ELF-1 (cell line): ENCODE results near the gene HOXA10.
A peak's percentile ranks its signal among the peaks of the same experiment; 100 is the strongest.

ENCODE experiments used
- DNase-seq: peaks from one replicate; pipeline ENCODE4 v3.0.0-alpha.2; 2016; ENCODE audit warnings: low read depth, low spot score

Gene HOXA10

DNA sequence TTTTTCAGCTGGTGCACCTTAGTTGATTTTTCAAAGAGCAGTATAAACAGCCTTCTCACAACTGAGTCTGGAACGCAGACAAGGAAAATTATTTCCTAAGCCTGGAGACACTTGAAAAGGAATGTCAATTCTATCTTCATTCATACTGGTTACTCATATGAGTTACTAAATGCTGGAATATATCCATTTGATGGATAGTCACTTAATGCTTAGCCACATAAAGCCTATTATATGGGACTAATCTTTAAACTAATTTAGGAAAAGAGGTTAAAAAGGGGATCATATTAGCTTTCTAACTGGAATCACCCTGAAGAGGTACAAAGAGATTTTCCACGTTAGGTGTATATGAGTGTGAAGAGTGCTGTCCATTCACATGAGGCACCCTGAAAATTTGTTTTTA lies 41.9 kb downstream of the HOXA10 start:
- DNase-seq, result no peak

DNA sequence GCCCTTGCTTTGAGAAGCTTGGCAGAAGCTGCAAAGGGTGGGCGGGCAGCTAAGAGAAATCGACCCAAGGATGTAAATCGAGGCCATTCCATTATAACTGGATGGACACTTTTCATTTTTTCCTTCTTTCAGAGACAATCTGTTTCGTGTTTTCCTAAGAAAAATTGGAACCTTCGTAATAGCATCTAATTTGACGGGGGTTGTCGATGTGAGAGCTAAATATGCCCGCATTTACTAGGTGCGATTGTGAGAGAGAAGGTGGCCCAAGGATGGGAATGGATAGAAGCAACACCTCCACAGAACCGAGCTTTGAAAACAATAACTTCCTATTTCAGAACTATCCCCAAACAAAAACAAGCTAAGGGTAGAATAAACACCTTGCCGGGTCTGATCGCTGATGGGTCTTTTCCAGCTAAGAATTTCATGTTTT lies 42.7 kb downstream of the HOXA10 start:
- DNase-seq, result no peak

DNA sequence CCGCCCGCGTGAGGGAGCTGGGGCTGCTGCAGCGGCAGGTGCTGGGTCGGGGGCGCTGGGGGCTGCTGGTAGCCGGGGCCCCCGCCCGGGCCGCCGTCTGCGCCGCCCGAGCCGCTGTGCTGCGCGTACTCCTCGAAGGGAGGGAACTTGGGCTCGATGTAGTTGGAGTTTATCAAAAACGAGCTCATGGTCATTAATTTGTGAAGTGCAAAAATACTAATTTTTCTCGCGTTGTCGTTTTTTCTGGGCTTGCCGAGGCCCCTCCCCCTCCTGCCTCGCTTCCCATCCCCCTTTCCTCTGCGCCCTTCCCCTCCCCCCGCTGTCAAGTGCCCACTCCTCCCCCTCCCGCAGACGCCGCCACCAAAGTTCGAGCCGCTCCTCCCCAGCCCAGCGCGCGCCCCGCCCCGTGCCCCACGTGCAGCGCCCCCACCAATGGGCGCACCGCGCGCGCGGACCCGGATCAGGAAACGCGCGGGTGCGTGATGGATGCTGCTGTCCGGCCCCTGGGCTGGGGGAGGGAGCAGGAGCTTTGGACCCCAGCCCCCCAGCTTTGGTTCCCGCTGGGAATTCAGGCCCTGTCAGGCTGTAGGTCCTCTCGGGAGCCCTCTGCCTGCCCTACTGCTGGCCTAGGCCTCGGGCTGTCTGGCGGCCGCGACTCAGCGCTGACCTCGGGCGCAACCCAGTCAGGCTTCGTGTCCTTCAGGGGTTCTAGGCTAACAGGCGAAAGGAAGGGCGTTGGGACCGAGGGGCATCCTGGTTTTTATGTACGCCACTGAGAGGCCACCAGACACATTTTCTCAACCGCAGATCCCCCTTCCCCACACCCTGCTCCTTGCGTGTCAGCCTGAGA lies 43.4 kb downstream of the HOXA10 start, which contains the start of gene HOXA4:
HOXA4 (minus strand) TSS at position 218 of the 850 bp plus-strand sequence; CDS start at position 194, 24 bp downstream.
- DNase-seq, result peak; percentile 86

GRCh38 chr7:27129729-27130539 lies 44.2 kb downstream of the HOXA10 start:
- DNase-seq, result peak; percentile 46

DNA sequence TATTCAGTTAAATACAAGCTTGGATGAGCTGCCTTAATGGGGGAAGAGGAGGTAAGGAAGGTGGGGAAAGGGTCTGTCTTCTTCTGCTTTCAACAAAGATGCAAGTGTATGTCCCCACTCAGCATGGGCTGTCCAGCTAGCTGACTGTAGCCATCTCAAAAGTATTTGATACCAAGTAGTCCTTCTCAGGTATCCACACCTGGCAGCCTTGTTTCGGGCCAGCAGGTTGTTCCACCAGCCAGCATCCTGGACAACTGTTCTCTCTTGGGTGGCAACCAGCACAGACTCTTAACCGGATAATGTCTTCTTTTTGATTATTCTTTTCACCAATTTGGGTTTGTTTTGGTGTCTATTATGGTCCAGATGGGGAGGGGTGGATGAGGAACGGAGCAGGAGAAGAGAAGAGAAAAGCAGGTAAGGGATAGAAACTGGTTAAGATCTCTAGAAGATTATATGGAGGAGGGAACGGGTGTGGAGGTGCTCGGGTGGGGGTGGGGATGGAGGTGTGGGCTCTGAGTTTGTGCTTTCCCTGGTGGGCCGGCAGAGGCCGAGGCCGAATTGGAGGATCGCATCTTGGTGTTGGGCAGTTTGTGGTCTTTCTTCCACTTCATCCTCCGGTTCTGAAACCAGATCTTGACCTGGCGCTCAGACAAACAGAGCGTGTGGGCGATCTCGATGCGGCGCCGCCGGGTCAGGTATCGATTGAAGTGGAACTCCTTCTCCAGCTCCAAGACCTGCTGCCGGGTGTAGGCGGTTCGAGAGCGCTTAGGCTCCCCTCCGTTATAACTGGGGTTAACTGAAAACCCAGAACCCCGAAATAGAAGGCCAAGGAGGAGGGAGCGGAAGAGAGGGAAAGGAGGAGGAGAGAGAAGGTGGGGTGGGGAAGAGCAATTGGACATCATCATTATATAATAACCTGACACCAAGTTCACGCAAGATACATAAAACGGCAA lies 45.1 kb downstream of the HOXA10 start:
- DNase-seq, result peak; percentile 23

GRCh38 chr7:27128034-27128433 lies 46.1 kb downstream of the HOXA10 start:
- no peak for DNase-seq

DNA sequence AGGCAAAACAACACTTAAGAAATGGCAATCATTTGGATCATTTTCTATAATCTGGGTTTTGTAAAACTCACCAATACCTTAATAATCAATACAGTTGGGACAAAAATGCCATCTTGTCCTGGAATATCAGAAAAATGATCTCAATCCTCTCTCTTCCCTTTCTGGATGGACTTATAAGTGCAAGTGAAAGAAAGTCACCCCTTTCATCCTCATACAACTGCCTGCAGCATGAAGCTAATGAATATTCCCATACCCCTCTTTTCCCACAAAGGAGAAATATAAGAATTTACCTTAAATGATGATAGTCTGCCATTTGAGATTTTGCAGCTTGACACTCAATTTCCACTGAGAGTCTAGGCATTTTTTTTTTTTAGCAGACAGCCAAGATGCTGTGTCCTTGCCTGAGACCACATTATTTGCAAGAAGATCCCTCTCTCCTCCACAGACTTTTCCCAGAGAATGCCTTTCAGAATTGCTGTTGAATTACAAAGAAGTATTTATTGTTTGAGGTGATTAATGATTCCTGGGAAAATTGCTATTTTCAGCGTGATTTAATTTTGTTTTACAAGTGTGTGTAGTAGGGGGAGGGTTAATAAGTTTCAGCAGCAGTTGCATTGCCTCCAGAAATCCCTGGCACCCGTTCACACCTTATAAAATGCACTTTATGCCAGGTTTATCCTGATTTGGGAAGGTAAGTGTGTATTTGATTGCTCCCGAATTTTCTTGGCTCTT lies 47.4 kb downstream of the HOXA10 start:
- DNase-seq, result no peak

- DNase-seq, result no peak
These were observed 48.1 kb downstream of the HOXA10 start for GRCh38 chr7:27125986-27126394.

- DNase-seq, result peak; percentile 1
These were observed 49.0 kb downstream of the HOXA10 start for GRCh38 chr7:27124902-27125689.

DNA sequence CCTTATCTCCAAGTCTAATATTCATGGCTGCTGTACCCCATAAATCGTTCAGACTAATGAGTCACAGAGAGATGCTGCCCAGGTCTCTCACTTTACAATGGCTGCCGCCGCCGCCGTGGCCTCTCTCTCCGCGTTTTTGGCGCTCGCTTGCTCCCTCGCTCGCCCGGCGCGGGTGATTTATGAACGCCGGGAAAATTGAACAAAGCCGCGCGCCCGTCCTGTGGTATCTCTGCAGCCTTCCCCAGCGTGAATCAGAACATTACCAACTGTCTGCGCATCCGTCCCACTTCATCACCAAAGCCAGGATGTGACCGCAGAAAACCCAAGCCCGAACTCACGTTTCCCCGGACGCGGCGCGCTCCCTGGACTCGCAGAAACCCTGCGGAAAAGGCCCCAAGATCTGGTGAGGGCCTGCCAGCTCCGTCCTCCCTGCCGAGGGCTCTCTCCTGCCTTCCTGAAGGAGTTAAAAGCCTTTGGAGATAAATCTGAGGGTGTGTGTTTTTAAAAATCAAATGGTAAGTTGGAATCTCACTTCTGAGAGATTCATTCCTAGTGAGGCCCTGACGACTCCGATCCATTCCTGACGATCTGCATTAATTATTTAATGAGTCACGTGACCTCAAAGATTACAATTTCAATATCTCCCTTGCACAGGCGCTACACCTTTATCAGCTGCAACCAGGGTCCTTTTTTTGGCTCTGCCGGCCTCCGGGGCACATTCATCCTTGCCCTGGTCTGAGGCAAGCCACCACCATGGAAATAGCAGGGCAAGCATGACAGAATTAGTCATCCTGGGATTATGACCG lies 49.8 kb downstream of the HOXA10 start:
- peak; percentile 39 for DNase-seq

GRCh38 chr7:27123477-27124053 lies 50.6 kb downstream of the HOXA10 start:
- no peak for DNase-seq

GRCh38 chr7:27123007-27123476 lies 51.1 kb downstream of the HOXA10 start:
- peak; percentile 74 for DNase-seq

- DNase-seq, result peak; percentile 64
These were observed 51.8 kb downstream of the HOXA10 start for GRCh38 chr7:27122077-27122910.

- no peak for DNase-seq
These were observed 52.4 kb downstream of the HOXA10 start for GRCh38 chr7:27121684-27122076.
